Measurements from ENCODE around the gene VPS18.

The VPS18 gene

DNA sequence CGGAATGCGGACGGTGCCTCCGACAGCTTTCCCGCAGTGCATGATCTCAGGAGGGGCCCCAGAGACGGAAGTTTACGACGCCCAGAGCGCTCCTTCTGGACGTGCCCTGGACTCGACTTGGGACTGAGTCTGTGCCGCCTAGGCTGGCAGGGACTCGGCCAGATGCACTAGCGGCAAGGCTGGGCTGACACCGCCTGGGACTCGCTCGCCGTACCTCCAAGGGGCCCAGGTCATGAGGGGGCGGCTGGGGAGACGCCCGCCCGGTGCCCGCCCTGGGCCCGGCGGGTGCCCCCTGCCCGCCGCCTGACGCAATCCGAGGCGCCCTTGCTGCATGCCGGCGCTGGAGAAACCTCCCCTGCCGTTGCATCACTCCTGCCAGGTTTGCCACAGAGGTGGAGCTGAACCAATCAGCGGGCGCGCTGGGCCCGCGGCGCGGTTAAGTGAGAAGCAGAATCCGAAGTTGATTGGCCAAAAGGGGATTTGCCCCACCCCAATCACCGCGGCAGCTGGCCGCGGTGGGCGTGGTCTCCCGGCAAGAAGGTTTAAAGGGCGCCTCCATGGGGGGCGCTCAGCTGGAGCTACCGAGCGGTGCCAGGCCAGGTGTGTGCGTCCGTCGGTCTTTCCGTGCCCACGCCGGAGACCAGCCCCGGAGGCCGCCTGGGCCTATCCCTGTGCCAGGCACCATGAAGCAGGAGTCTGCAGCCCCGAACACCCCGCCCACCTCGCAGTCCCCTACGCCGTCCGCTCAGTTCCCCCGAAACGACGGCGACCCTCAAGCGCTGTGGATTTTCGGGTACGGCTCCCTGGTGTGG, 58.9 kb downstream of the VPS18 start, which contains the start of gene CHAC1:
TSS of gene CHAC1 (plus strand) at position 571 of the 812 bp plus-strand sequence. CDS start at position 684, 113 bp downstream.
- H4K20me1 ChIP-seq (ENCODE audit: control insufficient read depth, insufficient read depth, low read depth, low read length): no peaks in the 10 kb centered on the region
- no peaks in the 10 kb centered on the region for H3K79me2 ChIP-seq (ENCODE audit: control insufficient read depth, low read length)
- peak within 1 kb of the TSS; percentile 89 for H3K4me3 ChIP-seq (ENCODE audit: low read length)
- peak within 1 kb of the TSS; percentile 35; the same call in 1 of the 2 replicates for H3K27ac ChIP-seq (ENCODE audit: low read depth, low read length)
- no peaks in the 10 kb centered on the region for H3K9me3 ChIP-seq (ENCODE audit: control insufficient read depth, insufficient read depth, low read length)
- H3F3A ChIP-seq (ENCODE audit: control insufficient read depth, insufficient read depth): no peaks in the 10 kb centered on the region
- peak within 1 kb of the TSS; percentile 95 for H3K4me2 ChIP-seq (ENCODE audit: low read length)
- H3K9me2 ChIP-seq (replicated peaks; ENCODE audit: control insufficient read depth, low read length): no peaks in the 10 kb centered on the region
- peaks cover under 1% of the 10 kb centered on the region; the same call in 1 of the 2 replicates for H3K27me3 ChIP-seq (ENCODE audit: control insufficient read depth, low read length)
- TF ChIP-seq EZH2phosphoT487 (IDR thresholded peaks at IDR 0.05; ENCODE audit: borderline replicate concordance, low read length) (no peak), CTCF (IDR thresholded peaks at IDR 0.05; ENCODE audit: low read depth, low read length, poor library complexity, severe bottlenecking) (no peak)
- H3K4me1 ChIP-seq (ENCODE audit: control insufficient read depth, low read length): peaks cover 22% of the 10 kb centered on the region
- no peaks in the 10 kb centered on the region for H3K36me3 ChIP-seq (ENCODE audit: control insufficient read depth, low read length)

Data from DOHH2 (cell line).